HCT116 (cell line): ENCODE data around the gene GTF2I. TPM values are rescaled to one million over a fixed set of nuclear protein-coding genes. Genes with fewer than 3 reads are reported as not detected.

Experiments
- ATAC-seq: fragments of 200-7000 bp; cut with Tn5 transposase; 2 replicates; pipeline ENCODE4 v1.9.1; 2020; ENCODE audit warnings: mild to moderate bottlenecking, moderate library complexity
- BruUV-seq: library from RNA; stranded (reverse); fragments of 400-500 nt; replicated peaks from 2 replicates; lab custom pipeline; 2021; lab: Mats Ljungman, UMichigan
- CTCF ChIA-PET: fragments of 300-600 bp; sonication (Branson Sonifier 250); formaldehyde crosslinking; loops from one replicate; lab custom pipeline; 2021; ENCODE audit warnings: antibody characterized with exemption; lab: Charles Lee
- POLR2A ChIA-PET: fragments of 300-600, 350-600 bp; sonication (Branson Sonifier 250); formaldehyde crosslinking; loops from one replicate; lab custom pipeline; 2021; ENCODE audit warnings: antibody characterized with exemption; lab: Charles Lee
- RAD21 ChIA-PET, 2 experiments: fragments of 300-600 bp; sonication (Branson Sonifier 250); formaldehyde crosslinking; loops; one replicate each; lab custom pipeline; 2023; ENCODE audit warnings: low total read pairs in 2 of 2; ENCODE audit not compliant: uncharacterized antibody in 2 of 2, unreplicated experiment in 2 of 2, low non-redundant PET in 1 of 2; lab: Charles Lee
- DNase-seq: peaks from one replicate; pipeline ENCODE4 v3.0.0-alpha.2; 2010; ENCODE audit warnings: low read depth, low spot score
- H2AFZ ChIP-seq: fragments of 200-600 bp; shearing (Covaris generic), sonication (generic); 2 replicates; pipeline ENCODE4 v1.6.1; 2017; ENCODE audit warnings: low read depth, mixed run types, mixed read lengths, antibody characterized with exemption, low read length; ENCODE audit not compliant: poor library complexity, severe bottlenecking
- H3K27ac ChIP-seq: 2 replicates; pipeline ENCODE4 v1.5.1; 2012; ENCODE audit warnings: low read depth, low read length
- H3K27me3 ChIP-seq: fragments of 200-600 bp; sonication (generic); 2 replicates; pipeline ENCODE4 v1.6.1; 2016; ENCODE audit warnings: mixed run types, low read length, mixed read lengths; ENCODE audit not compliant: insufficient read depth
- H3K36me3 ChIP-seq, 2 experiments: fragments of 200-500 bp in 1 of 2; fragments of 200-600 bp in 1 of 2; sonication (Bioruptor generic) in 1 of 2; sonication (generic) in 1 of 2; 2 replicates each; pipeline versions ENCODE4 v1.5.1 to v1.6.1; 2014 to 2016; ENCODE audit warnings: low read length in 2 of 2, inconsistent platforms in 1 of 2, mixed read lengths in 1 of 2, mixed run types in 1 of 2; ENCODE audit not compliant: insufficient read depth in 2 of 2, control insufficient read depth in 1 of 2
- H3K4me1 ChIP-seq, 2 experiments: fragments of 200-600 bp in 1 of 2; sonication (generic) in 1 of 2; 2 replicates each; pipeline versions ENCODE4 v1.5.1 to v1.6.1; 2012 to 2017; ENCODE audit warnings: low read length in 2 of 2, inconsistent platforms in 1 of 2, mild to moderate bottlenecking in 1 of 2, mixed read lengths in 1 of 2, mixed run types in 1 of 2, moderate library complexity in 1 of 2; ENCODE audit not compliant: insufficient read depth in 2 of 2, control insufficient read depth in 1 of 2
- H3K4me2 ChIP-seq: fragments of 200-600 bp; sonication (generic); 2 replicates; pipeline ENCODE4 v1.6.1; 2017; ENCODE audit warnings: mixed run types, low read length, mixed read lengths
- H3K4me3 ChIP-seq, 2 experiments: fragments of 200-600 bp in 1 of 2; sonication (generic) in 1 of 2; replicated peaks in 1 of 2; 2 replicates each; pipeline ENCODE4 v1.5.1; 2011 to 2016; ENCODE audit warnings: low read length in 2 of 2, control low read depth in 1 of 2, low read depth in 1 of 2, mild to moderate bottlenecking in 1 of 2, mixed read lengths in 1 of 2, mixed run types in 1 of 2
- H3K79me2 ChIP-seq: fragments of 200-600 bp; sonication (generic); 2 replicates; pipeline ENCODE4 v1.6.1; 2017; ENCODE audit warnings: mild to moderate bottlenecking, mixed run types, low read length, moderate library complexity, mixed read lengths; ENCODE audit not compliant: insufficient read depth
- H3K9ac ChIP-seq: fragments of 200-600 bp; sonication (generic); 2 replicates; pipeline ENCODE4 v1.6.1; 2016; ENCODE audit warnings: low read length, mixed read lengths
- H3K9me2 ChIP-seq: fragments of 200-600 bp; sonication (generic), shearing (Covaris generic); 2 replicates; pipeline ENCODE4 v1.6.1; 2017; ENCODE audit warnings: mixed run types, mild to moderate bottlenecking, moderate library complexity; ENCODE audit not compliant: insufficient read depth
- H3K9me3 ChIP-seq, 2 experiments: fragments of 200-500 bp in 1 of 2; fragments of 200-600 bp in 1 of 2; sonication (Bioruptor generic) in 1 of 2; sonication (generic) in 1 of 2; 2 replicates each; pipeline ENCODE4 v1.6.1; 2014 to 2017; ENCODE audit warnings: low read length in 2 of 2, mixed read lengths in 2 of 2, inconsistent platforms in 1 of 2, low read depth in 1 of 2, mild to moderate bottlenecking in 1 of 2, mixed run types in 1 of 2, moderate library complexity in 1 of 2; ENCODE audit not compliant: control insufficient read depth in 1 of 2, insufficient read depth in 1 of 2
- H4K20me1 ChIP-seq: fragments of 200-600 bp; sonication (generic), shearing (Covaris generic); 2 replicates; pipeline ENCODE4 v1.6.1; 2017; ENCODE audit warnings: mixed run types, mild to moderate bottlenecking, moderate library complexity; ENCODE audit not compliant: insufficient read depth
- ATF3 ChIP-seq: IDR thresholded peaks from 2 replicates; pipeline ENCODE4 v1.6.1; 2012
- CBX3 ChIP-seq: IDR thresholded peaks from 2 replicates; pipeline ENCODE4 v1.6.1; 2012; ENCODE audit warnings: low read depth
- CEBPB ChIP-seq: IDR thresholded peaks from 2 replicates; pipeline ENCODE4 v1.6.1; 2012; ENCODE audit warnings: low read depth
- CTCF ChIP-seq, 3 experiments: fragments of 200-600 bp in 1 of 3; sonication (generic) in 1 of 3; IDR thresholded peaks in 2 of 3; conservative IDR thresholded peaks in 1 of 3; 2 replicates each; pipeline ENCODE4 v1.5.1; 2012 to 2017; ENCODE audit warnings: low read depth in 2 of 3, low read length in 2 of 3, antibody characterized with exemption in 1 of 3, borderline replicate concordance in 1 of 3, control low read depth in 1 of 3, mild to moderate bottlenecking in 1 of 3, mixed read lengths in 1 of 3, mixed run types in 1 of 3, moderate library complexity in 1 of 3; ENCODE audit not compliant: insufficient read depth in 1 of 3
- ELF1 ChIP-seq: IDR thresholded peaks from 2 replicates; pipeline ENCODE4 v1.6.1; 2012; ENCODE audit warnings: low read depth, borderline replicate concordance
- EZH2 ChIP-seq: fragments of 200-600 bp; sonication (generic); IDR thresholded peaks from 2 replicates; pipeline ENCODE4 v1.6.1; 2017; ENCODE audit warnings: antibody characterized with exemption, mixed run types
- JUND ChIP-seq: IDR thresholded peaks from 2 replicates; pipeline ENCODE4 v1.6.1; 2012
- POLR2A ChIP-seq: IDR thresholded peaks from 2 replicates; pipeline ENCODE4 v1.7.0; 2011; ENCODE audit warnings: borderline replicate concordance; ENCODE audit not compliant: insufficient read depth, insufficient read length; ENCODE audit errors: extremely low read depth
- POLR2AphosphoS5 ChIP-seq: IDR thresholded peaks from 2 replicates; pipeline ENCODE4 v1.6.1; 2011; ENCODE audit warnings: mild to moderate bottlenecking, low read depth, low read length, moderate library complexity
- RAD21 ChIP-seq: IDR thresholded peaks from 2 replicates; pipeline ENCODE4 v1.6.1; 2012; ENCODE audit warnings: low read depth, mild to moderate bottlenecking
- REST ChIP-seq: IDR thresholded peaks from 2 replicates; pipeline ENCODE4 v1.6.1; 2012; ENCODE audit warnings: low read depth
- SIN3A ChIP-seq: IDR thresholded peaks from 2 replicates; pipeline ENCODE4 v1.6.1; 2012; ENCODE audit warnings: low read depth
- SP1 ChIP-seq: IDR thresholded peaks from 2 replicates; pipeline ENCODE4 v1.6.1; 2012; ENCODE audit warnings: low read depth
- YY1 ChIP-seq: IDR thresholded peaks from 2 replicates; pipeline ENCODE4 v1.6.1; 2011; ENCODE audit warnings: low read length, low read depth, moderate library complexity, mild to moderate bottlenecking; ENCODE audit not compliant: insufficient replicate concordance; ENCODE audit errors: extremely low read depth
- ZBTB33 ChIP-seq: IDR thresholded peaks from 2 replicates; pipeline ENCODE4 v1.6.1; 2011; ENCODE audit warnings: mild to moderate bottlenecking, low read length, moderate library complexity; ENCODE audit not compliant: insufficient replicate concordance; ENCODE audit errors: extremely low read depth
- ZFX ChIP-seq: fragments of 450-650 bp; IDR thresholded peaks from 2 replicates; pipeline ENCODE4 v1.6.1; 2017
- intact Hi-C: fragments of 100-400 bp; cut with micrococcal nuclease; formaldehyde crosslinking; loops from 2 replicates; pipeline ENCODE4 v1.10.0; 2022
- total RNA-seq: library from RNA; stranded (reverse); gene quantifications from one replicate; pipeline ENCODE4 v1.2.1, GENCODE V29; 2021; ENCODE audit not compliant: unreplicated experiment

GTF2I gene
- total RNA-seq, 1 experiment from 2014 or later: 164 TPM

GRCh38 chr7:74623135-74623534 lies 34.4 kb upstream of the GTF2I start:
- Histone ChIP-seq H3K36me3 (no peaks in the 10 kb centered on the region), H3K9me3 (no peaks in the 10 kb centered on the region), H3K27me3 (no peaks in the 10 kb centered on the region), H3K4me2 (no peak overlapping the region), H3K9me2 (no peaks in the 10 kb centered on the region), H2AFZ (no peak overlapping the region), H4K20me1 (no peaks in the 10 kb centered on the region), H3K4me1 (peaks cover 0 to 10% of the 10 kb centered on the region in 2 experiments; a peak in 3 of 4 replicates), H3K79me2 (no peaks in the 10 kb centered on the region), H3K27ac (no peak overlapping the region), H3K4me3 (no peak overlapping the region), H3K9ac (no peak overlapping the region)
- ChIA-PET CTCF (no interaction called here), RAD21 (no interaction called here), POLR2A (no interaction called here)
- BruUV-seq: no TSS peak
- no peak for ATAC-seq
- TF ChIP-seq POLR2A (no peak), ZBTB33 (no peak), SP1 (no peak), EZH2 (no peak), CTCF (IDR thresholded peaks at IDR 0.05 in 2 of 3, conservative IDR thresholded peaks at IDR 0.05 in 1 of 3; ENCODE audit: borderline replicate concordance in 1 of 3, insufficient read depth in 1 of 3, low read depth in 2 of 3, low read length in 2 of 3) (no peak), ZFX (no peak), ATF3 (no peak), YY1 (no peak), CBX3 (no peak), ELF1 (no peak), POLR2AphosphoS5 (no peak), RAD21 (no peak), REST (no peak), CEBPB (no peak), SIN3A (no peak), JUND (no peak)
- intact Hi-C loops: no loop called here
- DNase-seq: no peak
